Fibroblast of the conjunctiva (primary cell): ENCODE data around the gene MIEF1.

Experiments used
- DNase-seq: peaks from one replicate; pipeline ENCODE4 v3.0.0-alpha.2; 2010; ENCODE audit warnings: low read depth

The MIEF1 gene

DNA sequence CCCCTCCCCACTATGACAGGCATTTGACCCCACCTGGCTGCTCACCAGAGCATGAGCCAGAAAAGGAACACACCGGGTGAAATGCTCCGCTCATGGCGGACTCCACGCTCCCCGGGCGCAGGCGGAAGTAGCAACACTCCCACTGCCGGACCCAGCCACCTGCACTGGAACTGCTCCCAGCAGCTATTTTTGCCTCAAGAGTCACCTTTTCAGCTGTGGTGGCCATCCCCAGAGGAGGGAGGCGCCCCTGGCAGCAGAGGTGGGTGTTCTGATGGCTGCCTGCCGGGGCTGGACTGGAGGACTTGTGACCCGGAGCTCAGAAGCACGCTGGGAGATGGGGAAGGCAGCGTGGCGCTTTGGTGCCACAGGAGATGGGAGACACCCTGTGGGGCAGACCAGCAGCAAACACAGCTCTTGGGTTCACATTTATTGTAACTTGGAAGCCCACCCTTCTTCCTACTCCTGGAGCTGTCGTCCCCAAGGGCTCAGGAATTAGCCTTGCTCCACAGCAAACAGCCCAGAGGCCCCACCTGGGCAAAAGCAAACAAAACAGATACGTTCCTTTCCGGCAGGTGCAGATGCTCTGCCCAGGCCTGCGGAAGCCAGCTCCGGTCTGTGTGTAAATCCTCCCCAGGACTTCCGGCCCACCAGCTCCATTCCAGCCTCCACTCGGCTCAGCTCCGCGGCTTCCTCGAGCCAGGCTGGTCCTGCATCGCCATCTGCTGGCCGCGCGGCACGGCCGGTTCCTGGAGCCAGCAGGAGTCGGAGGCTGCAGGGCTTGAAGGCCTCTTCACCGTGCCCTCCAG, 26.8 kb downstream of the MIEF1 start:
- peak; percentile 88 for DNase-seq

DNA sequence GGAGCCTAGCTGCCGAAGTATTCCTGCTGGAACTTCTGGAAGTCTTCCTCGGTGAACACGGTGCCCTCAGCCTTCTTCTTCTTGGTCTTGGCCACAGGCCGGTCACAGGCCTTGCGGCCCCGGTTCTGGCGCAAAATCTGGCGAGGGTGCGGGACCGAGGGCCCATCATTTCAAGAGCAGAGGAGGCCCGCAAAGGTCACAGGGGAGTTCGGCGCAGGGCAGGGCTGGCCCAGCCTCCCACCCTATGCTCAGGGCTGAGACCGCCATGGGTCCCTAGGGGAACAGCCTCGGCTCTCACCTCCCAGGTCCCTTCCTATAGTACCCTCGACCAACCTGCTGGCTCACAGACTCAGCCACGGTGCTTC, 27.4 kb downstream of the MIEF1 start:
- no peak for DNase-seq

DNA sequence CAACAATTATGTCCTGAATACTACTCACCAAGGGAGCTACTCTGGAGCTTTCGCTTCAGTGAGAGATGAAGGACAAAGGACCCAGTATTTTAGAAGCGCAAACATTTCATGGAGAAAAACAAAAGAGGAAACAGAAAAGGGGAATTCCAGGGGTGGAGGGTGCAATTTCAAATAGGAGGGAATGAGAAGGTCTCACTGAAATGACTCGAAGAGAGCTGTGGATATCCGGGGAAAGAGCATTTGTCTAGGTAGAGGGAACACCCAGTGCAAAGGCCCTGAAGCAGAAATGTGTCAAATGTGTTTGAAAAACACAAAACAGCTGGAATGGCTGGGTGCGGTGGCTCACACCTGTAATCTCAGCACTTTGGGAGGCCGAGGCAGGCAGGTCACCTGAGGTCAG, 28.0 kb downstream of the MIEF1 start:
- no peak for DNase-seq

DNA sequence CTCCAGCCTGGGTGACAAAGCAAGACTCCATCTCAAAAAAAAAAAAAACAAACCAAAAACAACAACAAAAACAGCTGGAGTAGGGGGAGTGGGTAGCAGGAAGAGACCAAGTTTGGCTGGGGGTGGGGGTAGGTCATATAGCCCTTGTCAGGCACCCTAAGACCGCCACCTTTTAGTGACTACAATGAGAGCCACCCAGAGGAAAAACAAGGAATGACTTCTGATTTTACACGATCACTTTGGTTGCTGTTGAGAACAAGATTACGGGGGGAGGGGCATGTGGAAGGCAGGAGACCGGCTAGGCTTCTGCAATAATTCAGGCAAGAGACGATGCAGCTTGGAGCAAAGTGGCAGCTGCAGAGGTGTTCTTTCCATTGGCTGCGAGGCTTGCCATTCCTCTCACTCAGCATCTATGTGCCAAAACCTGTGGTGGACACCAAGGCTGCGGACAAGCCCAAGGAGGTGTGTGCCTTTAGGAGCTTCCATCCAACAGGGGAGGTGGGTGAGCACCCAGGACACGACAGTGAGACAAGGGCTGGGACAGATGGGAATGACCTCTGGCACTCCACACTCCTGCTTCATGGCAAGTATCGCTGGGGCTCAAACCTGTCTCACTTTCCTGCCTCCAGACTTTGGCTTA, 28.7 kb downstream of the MIEF1 start:
- no peak for DNase-seq

DNA sequence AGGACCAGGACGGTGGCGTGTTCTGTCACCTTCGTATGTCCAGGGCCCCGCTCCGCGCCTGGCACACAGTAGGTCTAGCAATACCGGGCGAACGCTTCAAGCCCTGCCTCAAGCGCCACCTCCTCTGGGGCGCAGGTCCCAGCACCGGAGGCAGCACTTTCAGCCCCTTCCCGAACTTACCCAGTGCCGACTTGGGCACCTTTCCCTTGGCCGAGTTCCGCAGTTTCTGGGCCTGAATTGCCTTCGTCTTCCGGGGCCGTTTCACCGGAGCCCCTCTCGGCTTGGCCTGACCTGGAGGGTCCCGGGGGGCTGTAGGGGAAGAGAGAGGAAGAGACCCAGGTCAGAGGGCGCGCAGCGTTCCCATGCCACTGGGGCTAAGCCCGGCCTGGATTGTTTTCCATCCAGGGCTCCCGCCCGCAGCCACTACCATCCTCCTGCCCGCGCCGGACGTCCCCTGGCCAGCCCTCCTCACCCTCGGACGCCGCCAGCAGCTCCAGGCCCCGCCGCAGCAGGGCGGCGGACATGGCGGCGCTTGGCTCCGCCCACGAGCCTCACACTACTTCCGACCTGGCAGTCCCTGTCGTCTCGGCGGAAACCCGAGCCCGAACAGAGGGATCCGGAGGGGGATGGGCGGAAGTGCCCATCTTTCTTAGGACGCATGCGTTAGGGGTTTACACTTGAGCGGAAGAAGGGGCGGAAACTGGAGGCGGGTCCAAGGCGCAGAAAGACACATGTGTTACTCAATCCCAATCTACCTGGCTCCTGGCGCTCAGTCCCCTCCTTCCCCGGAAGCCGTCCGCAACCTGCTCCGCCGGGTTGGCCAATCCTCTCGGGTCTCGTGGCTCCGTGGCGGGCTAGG, 30.4 kb downstream of the MIEF1 start, which contains the start of gene RPS19BP1:
TSS of gene RPS19BP1 (minus strand) at position 534 of the 859 bp plus-strand sequence. CDS start at position 524, 10 bp downstream.
- peak; percentile 99 for DNase-seq

DNA sequence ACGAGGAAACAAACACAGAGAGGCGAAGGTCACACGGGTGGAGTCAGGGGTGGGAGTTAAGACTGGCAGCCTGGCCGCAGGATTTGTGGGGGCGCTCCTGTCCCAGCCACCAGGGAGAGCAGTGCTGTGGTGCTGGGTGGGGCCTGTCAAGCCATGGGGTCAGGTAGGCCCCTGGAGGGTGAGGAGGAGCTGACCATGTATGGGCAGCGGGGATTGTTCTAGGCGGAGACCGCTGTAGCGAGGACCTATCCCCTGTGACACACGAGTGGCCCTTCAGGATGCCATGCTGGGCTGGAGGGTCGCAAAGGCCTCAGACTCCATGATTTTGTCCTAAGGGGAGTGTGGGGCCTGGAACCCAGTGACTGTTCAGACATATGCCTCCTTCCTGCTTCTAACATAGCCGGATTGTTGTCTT, 32.0 kb downstream of the MIEF1 start:
- no peak for DNase-seq

DNA sequence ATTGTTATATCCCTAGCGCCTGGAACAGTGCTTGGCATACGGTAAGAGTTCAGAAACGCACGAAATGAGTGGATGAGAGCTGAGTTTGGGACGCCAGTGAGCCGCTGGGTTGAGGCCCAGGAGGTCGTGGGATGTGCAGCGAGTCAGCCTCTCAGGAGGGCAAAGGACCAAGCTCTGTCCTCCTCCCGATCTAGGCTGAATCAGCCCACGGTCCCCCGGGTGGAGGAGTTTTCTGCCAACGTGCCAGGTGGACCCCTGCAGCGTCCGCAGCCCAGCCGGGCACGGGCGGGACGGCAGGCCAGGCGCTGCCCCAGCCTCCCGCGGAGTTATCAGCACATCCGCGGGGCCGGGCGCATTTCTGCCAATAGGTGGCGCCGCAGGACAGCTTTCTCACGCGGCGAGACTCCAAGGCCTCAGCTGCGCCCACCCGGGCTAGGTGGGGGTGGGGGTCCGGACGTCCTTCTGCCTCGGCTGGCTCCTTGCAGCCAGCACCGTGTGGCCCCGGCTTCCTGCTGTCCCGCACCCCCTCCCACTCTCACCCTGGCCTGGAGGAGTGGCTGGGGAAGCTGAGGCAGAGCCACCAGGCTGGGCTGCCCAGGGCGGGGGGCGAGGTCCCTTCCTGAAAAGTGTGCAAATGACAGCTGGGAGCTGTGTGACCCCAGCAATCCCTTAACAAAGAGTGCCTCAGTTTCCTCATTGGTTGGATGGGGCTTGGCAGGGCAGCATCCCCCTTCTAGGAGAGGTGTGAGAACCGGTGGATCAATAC, 32.7 kb downstream of the MIEF1 start:
- no peak for DNase-seq

DNA sequence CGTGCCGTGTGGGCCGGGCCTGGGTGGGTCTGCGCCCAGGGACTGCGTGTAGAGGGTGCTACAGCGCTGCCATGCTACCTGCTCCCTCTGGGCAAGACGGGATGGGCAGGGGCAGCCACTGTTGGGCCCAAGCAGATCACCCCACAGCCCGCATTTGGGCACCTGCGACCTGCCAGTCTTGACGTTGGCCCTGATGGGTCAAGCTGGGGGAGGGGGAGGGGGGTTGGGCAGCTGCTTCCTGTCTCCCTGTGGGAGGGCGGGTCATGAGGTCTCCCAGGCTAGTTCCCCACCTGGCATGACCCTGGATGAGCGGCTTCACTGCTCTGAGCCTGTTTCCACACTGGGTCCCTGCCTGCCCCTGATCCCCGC, 33.3 kb downstream of the MIEF1 start:
- no peak for DNase-seq

DNA sequence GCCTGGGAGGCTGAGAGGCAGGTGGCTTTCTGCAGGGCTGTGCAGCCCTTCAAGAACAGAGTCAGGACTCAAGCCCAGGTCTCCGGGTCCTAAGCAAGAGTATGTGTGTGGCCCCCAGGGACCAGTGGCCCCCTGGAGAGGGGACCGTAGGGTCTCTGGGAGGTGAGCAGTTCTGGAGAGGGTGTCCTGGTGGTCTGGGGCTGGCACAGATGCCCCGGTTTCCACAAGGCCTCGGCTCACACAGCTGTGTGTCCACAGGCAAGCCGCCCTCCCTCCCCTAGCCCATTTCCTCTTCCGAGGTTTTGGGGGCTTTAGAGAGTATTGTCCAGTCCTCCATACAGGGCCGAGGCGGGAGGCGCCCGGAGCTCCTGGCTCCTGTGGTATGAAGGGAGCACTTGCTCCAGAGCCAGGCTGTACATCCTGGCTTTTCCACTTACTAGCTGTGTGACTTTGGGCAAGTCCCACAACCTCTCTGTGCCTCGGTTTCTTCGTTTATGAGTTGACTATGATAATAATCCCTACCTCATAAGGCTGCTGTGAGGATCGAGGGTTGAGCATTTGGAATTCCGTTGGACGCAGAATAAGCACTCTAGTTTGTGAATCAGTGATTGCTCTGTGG, 33.9 kb downstream of the MIEF1 start:
- no peak for DNase-seq

DNA sequence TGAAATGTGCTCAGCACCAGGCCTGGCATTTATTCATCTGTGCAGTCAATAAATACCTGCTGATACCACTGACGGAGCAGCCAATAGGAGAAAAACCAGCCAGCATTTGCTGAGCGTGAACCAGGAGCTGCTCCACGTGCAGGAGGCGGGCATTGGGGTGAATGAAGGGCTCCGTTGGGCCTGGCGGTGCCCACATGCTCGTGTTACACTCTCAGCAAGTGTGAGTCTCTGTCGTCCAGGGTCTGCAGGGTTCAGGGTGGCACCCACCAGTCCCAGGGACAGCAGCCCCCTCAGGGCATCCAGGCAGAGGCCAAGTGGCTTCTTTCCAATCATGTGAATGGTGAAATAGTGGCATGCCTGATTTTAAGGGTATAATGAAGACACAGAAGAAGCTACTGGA, 34.6 kb downstream of the MIEF1 start:
- no peak for DNase-seq

DNA sequence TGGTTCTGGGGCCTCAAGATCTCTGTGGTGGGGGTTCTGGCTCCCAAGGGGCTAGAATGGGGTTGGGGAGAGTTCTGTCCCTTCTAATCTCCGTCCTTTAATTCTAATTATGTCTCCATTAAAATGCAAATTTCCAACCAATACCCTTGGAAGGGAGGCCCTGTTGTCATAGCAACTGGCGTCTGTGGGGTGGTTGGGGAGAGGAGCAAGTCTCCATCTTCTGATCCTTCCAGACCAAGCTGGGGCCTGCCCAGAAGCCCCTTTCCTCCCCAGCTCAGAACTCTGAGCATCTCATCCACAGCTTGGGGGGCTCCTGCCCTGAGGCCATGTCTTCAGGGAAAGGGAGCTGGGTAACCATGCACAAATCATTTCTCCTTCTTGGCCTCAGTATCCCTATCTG, 35.9 kb downstream of the MIEF1 start:
- DNase-seq: no peak

DNA sequence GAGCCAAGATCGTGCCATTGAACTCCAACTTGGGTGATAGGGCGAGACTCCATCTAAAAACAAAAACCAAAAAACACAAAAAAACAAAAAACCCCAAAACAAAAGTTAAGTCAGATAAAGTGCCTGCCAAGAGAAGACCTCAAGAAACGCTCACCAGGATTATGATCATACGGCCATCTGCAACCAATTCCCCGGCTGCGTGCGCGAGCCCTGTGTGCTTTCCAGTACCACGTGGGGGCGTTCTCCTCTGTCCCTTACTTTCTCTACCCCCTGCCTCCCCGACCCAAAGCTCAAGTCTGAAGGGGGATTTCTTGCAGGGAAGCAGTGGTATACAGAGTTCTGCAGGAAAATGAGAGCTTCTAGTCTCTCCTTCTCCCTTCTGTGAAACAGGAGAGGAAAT, 41.0 kb downstream of the MIEF1 start:
- DNase-seq: no peak

DNA sequence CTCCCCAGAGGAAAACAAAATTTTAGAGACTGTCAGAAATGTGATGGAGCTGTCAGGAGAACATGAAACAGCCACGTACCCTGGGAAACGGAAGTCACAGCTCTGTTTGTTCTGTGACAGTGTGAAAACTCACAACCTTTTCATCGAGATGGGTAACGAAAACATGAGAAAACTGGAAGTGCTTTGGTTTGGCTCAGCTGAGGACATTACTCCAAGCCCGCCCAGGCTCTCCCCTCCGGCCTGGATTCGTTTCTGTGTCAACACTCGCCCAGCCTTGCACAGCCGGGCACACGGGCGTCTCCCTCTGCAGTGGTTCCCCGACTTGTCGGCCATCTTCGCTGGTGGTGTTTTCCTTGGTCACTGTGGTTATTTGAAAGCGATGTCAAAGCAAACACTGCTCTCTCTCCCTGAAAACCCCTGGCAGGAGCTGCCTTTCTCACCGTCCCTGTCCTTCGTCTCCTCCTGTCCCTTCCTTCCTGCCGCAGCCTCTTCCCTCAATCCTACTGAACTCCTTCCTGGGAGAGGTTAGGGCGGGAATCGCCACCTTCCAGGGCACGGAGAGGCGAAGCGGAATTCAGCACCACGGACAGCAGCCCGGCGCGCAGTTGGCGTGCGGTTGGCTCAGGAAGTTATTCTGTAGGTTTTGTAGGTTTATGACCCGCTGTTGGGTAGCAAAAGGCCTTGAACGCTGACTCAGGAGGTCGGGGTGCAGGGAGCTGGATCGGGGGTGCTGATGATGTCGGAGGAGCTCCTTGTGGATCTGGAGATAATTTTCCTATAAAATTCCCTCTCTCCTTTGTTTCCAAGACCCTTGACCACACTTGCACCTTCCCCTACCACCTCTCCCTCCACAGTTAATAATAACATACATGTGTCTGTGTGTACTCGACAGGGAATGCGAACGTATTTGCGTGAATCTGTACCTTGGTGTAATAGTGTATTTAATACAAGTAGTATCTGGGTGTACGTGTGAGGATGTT, 43.6 kb downstream of the MIEF1 start:
- no peak for DNase-seq

DNA sequence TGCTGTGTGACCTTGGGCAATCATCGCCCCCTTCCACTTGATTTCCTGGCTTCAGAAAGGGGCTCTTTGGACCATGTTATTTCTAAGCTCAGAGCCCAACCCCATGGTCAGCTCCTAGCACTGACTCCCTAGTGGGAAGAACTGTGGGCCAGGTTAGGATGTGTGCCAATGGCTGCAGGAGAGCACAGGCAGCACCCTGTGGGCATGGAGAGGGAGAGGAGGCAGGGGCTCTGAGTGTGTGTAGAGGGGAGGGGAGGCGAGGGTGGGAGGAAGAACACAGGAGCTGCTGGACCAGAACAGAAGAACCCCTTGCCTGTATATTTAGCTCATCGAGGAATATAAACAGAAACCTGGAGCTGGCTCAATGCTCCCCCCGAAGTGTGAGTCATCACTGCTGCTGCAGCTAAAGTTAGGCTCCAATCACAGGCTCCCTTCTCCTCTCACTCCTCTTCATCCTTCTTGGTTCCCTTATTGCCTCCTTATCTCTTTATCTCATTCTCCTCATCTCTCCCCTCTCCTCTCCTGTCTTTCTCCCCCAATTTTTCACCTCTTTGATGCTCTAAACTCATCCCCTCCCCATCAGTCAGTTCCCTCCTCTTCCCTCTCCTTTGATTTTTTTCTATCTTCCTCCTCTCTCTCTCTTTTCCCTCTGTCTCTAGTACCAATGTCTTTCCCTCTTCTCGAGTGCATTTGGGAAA, 44.9 kb downstream of the MIEF1 start:
- DNase-seq: no peak

DNA sequence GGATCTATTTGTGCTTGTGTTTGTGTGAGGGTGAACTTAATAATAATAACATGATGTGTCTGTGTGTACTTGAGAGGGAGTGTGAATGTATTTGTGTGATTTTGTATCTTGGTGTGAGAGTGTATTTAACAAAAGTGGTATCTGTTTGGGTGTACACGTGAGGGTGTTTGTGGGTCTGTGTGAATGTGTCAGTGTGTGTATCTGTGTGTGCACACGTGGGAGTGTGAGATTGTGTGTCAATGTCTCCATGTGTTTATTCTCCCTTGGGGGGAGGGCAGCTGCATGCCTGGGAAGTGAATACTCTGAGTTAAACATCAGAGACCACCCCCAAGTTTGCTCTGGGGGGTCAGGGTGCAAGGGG, 45.5 kb downstream of the MIEF1 start:
- DNase-seq: no peak

DNA sequence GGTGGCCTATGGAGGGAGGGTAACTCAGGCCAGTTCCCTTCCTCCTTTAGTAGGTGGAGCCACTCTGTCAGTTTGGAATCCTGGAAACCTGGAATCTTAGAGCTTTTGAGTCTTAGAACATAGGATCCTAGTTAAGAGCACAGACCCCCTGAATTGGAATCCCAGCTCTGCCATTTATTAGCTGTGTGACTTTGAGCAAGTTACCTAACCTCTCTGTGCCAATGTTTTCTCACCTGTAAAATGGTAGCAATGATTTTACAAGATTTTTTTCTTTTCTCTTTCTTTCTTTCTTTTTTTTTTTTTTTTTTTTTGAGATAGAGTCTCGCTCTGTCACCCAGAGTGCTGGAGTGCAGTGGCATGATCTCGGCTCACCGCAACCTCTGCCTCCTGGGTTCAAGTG, 51.3 kb downstream of the MIEF1 start:
- no peak for DNase-seq

DNA sequence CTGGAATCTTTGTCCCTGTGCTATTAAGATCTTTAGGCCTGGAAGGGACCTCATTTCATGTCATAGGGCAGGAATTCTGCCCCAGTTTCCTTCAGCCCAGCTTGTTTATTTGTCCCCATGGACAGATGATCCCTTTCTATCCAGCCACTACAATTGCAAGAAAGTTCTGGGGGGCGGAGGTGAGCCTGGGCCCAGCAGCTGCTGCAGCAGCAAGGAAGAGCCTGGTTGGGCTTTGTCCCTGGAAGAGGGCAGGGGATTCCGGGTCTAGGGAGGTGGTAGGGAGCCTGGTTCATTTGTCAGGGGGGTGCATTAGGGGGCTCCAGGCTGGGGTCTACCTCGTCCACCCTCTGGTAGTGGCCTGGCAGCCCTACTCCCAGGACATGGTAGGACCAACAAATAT, 52.1 kb downstream of the MIEF1 start:
- no peak for DNase-seq

DNA sequence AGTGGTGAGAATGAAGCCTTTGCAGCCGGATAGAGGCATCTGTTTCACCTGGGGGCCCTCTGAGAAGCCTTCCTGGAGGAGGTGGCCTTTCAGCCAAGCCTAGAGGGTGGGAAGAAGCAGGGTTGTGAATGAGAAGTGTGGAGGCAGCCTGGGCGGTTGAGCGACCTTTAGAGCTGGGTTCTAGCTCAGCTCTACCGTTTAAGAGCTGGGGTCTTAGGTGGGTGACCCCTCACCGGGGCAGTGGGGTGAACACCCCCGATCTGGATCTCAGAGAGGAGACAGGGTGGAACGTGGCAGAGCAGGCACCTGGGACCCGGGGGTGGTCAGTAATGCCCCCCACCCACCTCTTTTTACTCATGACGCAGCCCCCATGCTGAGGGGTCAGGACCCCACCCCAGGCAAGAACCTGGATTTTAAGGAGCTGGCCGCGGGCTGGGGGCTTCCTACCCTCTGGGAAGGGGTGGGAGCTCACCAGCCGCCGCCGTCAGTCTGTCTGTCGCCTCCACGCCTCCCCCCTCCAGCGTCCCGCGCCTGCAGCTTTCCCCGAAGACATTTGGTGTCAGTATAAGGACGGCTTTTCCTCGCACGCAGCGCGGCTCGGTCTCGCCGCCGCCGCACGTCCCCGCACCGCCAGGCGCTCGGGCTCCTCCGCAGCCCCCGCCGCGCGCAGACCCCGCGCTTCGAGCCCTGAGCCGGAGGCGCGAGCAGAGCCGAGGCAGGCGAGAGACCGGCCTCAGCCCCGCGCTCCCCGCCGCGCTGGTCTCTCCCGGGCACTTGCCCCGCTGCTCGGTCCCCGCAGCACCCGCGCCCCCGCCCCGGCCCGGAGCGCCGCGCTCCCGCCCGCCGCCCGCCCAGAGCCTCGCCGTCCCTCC, 55.1 kb downstream of the MIEF1 start:
- no peak for DNase-seq

DNA sequence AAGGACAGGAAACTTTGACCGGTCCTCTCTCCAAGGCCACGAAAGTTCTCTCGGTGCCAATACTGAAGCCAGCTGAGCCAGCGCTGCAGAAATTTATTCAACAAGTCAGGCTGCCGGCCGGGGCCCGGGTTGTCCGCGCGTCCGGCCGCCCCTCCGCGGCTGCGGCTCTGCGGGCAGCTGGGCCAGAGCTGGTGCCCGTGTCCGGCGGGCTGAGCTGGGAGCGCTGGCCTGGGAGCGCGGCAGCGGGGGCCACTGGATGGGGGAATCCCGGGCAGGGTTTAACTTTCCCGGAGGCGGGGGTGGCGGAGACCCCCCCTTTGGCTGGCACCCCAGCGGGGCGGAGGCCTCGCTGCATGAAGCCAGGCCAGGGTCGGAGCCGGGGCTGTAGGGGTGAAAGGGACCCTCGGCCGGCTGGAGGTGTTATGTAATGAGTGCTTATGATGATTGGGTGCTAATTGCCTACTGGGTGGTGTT, 56.2 kb downstream of the MIEF1 start:
- no peak for DNase-seq
